Activated CD4-positive, alpha-beta T cell treated with anti-CD3 and anti-CD28 coated beads for 48 hours (primary cell): ENCODE data around the gene YPEL1.
"Not testable (repeated sequence)": the region's sequence is repeated elsewhere in the genome, so short reads cannot be mapped to it uniquely, and the experiment has no call there.

ENCODE experiments used
- DNase-seq: peaks from one replicate; pipeline ENCODE4 v3.0.0-alpha.2; 2020

The YPEL1 gene

DNA sequence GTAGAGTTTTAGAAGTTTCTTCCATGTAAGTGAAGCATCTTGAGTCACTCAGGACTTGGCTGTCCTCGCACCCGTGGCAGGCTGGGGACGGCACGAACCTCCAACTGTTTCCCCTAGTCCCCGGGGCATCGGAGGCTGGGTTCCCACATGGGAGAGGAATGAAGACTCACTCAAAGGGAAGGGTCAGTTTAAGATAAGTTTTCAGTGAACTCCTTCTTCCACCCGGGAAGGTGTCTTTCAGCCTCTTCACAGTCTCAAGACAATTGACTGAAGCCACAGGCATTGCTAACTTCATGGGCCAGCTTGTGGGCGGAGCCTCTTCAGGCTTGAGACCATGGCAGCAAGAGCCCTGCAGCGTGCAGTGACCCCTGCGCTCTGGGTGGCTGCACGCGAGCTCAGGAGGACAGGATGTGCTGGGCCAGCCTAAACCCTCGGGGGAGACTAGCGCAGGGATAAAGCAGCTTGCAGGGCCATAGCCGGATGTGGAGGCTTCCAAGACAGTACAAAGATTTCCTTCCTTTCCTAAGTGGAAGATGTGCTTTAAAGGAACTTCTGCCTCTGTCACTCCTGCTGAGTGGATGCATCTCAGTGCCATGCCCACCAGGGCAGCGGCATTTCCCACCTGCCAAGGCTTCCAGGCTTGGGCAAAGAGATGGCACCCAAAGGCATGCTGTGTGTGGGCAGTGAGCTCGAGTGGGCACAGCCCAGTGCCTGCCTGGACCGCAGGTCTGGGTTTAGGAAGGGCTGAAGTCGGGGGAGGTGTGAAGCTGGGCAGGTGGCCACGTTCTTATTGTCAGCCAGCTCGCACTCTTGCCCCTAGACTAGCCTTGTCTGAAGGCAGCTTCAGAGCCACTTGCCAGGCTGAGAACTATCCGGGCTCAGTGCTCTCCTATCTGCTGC is 36.9 kb downstream of the YPEL1 start:
- DNase-seq, result no peak

DNA sequence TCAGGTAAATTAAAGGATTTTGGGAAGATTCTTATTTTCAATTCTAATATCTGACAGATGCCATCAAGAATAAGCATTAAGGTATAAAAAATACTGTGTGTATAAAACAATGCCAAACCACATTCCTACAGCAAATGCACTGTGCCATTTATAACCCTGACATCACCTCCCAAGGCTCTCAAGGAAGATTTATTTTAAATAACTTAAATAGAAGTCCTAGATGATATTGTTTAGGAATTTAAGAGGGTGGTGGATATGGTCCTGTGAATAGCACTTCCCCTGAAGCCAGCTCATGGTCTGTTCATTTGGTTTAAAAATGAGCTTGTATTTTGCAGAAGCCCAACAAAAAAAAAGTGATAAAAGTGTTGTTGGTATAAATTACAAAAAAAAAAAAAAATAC is 37.7 kb downstream of the YPEL1 start:
- no peak for DNase-seq

DNA sequence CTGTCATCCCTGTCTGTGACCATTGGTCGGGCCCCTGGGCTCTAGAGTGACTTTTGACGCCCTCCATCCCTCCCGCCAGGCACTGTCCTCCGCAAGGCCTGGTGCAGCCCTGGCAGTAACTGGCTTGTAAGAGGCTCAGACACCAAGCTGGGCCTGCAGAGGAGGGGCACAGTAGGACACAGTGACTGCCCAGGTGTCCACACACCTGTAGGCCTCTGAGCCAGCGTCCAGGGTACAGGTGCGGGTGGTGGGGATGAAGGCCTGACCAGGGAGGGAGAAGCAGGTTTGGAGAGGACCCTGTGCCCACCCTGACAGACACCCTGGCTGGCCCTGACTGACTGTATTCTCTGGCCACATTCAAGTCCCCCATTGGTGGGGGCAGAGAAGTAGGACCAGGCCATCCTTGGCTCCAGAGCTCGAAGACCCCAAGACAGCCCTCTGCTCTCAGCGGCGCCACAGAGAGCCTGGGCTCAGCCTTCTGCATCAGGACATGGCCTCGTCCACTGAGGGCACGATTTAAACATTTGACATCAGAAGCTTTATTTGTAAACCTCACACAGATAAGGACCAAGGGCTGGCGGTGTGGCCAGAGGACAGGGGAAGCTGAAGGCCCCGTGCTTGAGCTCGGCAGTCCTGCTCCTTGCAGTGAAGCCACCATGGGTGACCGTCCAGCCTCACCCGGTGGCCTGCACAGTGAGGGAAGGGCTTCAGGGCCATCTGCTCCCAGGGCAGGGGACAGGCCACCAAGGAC is 38.4 kb downstream of the YPEL1 start:
- DNase-seq, result no peak

DNA sequence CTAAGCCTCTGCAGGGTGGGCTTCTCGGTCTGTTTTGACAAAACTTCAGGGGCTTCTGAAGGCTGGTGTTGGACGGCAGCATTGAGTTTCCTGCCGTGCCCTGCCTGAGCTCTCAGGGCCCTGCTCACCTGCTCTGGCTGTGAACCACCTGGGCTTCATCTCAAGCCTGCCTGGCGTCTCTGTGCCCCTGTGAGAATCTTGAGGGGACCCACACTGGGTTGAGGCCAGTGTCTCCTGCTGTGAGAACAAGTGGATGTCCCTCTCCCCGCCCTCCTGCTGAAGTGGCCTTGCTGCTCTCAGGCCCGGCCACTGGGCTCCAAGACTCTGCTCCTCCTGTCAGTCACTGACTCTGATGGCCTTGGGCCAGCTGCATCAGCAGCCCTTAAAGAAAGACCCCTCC is 39.5 kb downstream of the YPEL1 start:
- no peak for DNase-seq

DNA sequence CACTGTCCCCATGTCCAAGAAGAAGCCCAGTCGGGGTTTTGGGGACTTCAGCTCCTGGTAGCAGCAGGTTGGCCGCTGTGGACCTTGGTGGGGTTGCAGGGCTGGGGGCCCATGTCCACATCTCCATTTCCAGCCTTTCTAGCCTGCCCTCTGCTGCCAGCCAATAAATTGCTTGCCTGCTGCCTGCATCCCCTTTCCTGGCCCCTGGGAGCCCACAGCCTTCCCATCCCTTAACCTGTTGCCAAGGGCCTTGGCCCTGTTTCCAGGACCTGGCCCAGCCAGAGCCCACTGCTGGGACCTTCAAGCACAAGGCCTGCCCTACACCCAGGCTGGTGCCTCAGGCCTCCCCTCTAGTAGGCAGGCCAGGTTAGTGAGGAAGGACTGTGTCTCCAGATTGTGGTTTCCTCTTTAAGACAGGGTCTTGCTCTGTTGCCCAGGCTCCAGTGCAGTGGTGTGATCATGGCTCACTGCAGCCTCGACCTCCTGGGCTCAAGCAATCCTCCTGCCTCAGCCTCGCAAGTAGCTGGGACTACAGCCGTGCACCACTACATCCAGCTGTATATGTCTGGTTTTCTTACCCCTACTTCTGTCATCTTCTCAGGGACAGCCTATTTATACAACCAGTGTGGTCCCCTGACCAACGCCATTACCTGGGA is 40.0 kb downstream of the YPEL1 start:
- DNase-seq, result no peak

DNA sequence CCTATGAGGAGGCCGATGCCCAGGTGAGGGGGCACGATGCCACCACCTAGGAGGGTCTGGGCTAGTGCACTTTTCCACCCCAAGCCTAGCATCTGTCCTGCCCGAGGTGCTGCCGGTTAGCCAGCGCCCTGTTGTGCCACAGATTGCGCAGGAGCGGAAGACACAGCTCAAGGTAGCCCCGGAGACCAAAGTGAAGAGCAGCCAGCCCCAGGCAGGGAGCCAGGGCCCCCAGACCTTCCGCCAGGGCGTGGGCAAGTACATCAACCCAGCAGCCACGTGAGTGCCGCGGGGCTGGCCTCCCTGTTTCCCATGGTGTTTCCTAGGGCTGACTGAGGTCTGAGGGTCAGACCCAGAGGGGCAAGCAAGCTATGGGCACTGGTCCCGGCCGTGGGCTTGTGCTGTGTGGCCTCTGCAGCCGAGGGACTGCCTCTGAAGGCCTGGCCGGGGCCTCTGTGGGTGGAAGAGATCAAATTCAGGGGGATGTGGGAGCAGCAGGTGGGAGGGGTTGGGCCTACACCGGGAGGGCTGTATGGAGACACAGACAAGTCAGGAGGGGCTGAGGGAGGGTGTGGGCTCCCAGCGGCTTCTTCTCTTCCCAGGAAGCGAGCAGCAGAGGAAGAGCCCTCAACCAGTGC is 40.7 kb downstream of the YPEL1 start:
- DNase-seq, result no peak

DNA sequence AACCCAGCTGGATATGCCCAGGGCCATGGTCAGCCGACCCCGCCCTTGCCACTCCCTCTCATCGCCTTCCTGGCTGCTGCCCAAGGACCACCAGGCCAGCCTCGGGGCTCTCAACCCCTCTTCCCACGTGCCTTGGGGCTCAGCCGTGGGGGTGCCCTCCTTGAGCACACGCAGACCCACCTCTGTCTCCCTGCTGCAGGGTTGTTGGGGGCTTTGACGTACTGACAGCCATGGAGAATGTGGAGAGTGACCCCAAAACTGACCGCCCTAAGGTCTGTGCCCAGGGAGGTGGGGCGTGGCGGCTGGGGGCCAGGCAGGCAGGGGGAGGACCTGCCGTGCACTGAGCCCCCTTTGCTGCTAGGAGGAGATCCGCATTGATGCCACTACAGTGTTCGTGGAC is 41.2 kb downstream of the YPEL1 start:
- DNase-seq, result no peak

DNA sequence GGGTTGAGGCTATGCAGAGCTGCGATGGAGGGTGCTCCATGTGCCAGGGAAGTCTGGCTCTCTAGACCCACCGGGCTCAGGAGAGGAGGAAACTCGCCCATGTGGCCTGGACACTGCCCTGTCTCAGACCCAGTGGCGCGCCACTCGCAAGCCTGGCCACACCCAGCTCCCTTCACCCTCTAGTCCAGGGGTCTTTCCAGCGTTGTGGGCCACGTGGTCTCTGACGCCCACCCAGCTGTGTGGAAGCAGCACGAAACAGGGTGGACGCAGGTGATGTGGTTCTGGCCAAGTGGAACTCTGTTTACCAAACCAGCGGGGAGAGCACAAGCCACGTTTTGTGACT is 41.6 kb downstream of the YPEL1 start:
- DNase-seq, result no peak

DNA sequence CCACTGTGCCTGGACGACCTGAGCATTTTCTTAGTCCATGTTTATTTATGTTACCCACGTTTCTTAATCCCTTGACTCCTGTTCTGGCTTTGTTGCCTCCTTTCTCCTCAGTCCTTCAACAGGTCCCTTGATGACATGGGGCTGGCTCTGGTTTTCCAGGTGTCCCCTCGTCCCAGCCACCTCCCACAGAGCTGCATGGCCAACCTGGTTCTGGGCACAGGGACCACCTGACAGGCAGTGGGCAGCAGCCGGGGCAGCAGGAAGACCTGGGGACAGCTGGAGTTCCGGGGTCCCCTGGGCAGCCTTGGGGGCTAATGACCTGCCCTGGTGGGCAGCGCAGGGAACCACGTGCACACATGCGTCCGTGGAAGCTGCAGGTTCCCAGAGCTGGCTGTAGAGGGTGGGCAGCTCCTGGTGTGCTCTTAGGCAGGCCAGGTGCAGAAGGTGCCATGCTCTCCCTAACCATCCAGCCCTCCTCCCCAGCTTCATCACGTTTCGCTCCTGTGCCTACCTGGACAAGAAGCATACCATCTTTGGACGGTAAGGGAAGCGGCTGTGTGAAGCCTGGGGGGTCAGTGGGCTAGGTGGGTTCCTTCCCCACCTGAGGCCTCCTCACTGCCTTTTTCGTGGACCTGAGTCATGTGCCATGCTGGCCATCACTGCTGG is 42.1 kb downstream of the YPEL1 start:
- no peak for DNase-seq

DNA sequence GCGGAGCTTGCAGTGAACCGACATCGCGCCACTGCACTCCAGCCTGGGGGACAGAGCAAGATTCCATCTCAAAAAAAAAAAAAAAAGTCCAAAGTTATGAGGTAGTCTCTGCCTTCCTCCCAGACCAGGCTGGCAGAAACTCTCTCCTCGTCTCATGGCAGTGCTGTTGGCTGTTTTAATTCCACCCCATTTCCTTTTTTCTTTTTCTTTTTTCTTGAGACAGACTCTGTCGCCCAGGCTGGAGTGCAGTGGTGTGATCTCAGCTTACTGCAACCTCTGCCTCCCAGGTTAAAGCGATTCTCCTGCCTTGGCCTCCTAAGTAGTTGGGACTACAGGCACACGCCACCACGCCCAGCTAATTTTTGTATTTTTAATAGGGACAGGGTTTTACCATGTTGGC is 42.7 kb downstream of the YPEL1 start:
- not testable (repeated sequence) for DNase-seq

DNA sequence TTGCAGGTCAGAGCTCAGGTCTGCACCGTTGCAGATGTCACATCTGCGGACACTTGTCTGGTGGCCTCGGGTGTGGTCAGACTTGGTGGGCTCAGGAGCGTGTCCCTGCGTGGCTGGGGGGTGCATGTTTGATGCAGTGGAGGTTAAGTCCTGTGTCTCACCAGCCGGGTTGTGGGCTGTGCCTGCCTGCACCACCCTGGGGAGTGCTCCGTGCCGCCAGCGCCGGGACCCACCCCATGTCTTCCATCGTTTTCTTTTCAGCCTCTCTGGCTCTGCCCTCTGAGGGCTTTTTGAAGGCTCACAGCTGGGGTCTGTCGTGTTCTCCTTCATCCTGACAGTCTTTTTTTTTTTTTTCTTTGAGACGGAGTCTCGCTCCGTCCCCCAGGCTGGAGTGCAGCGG is 43.8 kb downstream of the YPEL1 start:
- DNase-seq, result no peak

DNA sequence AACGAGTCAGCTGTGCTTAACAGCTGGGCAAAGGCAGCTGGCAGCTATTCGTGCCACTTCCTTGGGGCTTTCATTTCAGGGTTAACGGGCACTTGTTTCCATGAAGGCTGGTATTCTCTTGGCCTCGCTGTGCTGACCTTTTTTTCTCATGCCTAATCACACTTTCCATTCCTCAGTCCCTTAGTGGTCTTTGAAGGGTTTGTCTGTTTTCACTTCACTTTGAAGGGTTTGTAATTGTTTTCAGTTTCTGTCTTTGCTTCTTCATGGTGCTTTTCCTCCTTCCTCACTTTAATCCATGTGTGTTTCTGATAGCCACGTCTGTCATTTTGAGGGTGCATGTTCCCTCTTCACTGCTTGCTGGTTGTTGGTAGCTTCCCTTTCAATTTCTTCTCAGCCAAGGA is 45.2 kb downstream of the YPEL1 start:
- no peak for DNase-seq

DNA sequence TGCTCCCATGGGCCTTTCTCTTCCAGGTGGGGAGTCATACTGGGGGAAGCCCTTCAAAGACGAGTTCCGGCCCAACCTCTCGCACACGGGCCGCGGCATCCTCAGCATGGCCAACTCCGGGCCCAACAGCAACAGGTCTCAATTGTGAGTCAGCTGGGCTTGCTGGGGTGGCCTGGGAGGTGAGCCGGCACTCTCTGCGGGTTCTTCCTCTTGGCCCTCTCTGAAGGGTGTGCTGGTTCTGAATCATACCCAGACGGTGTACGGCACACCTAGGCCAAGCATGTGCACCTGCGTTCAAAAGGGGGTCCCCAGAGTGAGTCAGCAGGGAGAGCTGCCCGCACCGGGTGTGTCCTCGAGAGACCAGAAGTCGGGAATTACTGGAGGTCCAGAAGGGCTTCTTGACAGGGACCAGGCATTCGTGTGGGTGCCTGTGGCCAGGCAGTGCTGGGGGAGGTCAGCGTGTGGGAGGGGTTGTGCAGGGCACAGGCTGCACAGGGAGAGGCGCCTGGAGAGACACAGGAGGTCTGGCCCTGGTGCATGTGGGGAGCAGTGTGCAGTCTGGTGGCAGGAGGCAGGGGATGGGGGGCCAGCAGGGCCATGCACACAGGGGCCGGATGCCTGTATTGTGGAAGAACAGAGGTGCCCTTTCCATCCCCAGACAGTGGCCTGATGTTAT is 46.8 kb downstream of the YPEL1 start:
- no peak for DNase-seq

DNA sequence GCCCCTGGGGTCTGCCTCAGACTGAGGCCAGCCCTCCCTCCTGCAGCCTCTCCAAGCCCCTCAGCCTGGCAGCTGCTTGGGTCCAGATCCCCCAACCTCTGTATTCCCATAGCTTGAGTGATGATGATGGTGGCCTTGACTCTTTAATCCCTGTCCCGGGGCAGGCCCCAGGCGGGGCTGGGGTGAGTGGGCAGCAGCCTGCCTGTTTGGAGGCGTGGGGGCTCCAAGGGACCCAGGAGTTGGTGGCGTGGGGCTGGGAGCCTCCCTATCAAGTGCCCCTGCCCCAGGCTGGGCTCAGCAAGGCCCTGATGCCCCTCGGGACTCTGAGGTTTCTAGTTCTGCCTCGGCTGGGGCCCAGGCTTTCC is 47.3 kb downstream of the YPEL1 start:
- no peak for DNase-seq

DNA sequence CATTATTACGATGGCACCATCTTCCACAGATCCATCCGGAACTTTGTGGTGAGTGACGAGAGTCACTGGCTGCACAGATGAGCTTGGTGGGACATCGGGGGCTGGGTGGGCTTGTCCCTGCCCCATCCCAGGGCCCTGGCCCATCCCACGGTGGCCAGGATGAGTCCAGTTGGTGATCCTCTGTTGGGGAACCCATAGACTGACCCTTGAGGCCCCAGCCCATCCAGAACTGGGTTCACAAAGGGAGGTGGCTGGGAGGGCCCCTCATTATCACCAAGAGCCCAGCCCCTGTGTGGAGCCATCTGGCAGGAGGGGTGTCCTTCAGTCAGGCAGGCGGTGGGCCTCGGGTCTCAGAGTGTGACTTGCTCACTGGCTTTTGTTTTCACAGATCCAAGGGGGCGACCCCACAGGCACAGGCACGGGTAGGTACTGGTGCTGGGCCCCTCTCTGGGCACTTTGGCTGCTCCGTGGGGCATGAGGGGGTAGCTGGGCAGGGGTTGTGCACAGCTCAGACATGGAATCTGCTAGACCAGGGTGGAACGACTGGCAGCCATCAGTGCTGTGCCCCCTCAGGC is 47.8 kb downstream of the YPEL1 start:
- no peak for DNase-seq

DNA sequence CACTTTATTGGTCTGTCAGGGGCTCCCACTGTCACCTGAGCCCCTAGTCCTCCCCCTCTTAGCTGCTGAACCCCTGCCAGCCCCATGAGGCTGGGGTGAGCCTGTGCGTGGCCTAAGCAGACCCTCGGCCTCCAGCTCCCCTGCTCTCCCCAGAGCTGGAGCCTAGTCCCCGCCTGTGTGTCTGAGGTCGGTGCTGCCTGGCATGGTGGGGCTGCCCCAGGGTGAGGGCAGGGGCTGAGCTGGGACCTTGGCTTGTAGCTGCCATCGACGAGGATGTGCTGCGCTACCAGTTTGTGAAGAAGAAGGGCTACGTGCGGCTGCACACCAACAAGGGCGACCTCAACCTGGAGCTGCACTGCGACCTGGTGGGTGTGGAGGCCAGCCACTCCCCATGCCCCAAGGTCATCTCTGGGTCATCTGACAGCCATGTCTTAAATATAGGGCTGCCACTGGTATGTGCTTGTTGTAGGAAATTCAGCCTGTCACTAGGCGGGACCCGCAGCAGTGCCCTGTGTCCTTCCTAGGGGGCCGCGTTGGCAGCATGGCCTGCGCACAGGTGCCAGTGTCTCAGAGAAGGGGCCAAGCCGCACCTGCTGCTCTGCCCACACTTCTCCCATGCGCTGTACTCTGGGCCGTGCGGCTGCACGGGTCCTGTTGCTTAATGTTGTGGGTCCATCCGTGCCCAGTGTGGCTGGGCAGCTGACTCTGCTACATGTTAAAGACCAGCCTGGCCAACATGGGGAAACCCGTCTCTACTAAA is 48.8 kb downstream of the YPEL1 start:
- no peak for DNase-seq

DNA sequence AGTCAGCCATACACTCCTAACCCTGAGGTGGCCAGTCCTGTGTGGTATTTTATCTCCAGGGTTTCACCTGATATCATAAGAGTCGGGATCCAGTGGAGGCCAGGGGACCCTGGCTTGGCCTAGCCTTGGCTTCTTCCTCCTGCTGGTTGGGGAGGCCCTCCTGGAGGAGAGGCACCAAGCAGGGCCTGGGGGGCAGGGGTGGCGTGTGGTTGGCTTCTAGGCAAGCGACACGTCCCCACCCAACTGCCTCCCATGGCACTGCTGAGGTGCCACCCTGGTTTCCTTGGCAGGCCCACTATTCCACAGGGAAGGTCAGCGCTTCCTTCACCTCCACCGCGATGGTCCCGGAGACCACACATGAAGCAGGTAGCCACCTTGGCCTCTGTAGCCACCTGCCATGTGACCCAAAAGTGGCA is 49.4 kb downstream of the YPEL1 start:
- no peak for DNase-seq

DNA sequence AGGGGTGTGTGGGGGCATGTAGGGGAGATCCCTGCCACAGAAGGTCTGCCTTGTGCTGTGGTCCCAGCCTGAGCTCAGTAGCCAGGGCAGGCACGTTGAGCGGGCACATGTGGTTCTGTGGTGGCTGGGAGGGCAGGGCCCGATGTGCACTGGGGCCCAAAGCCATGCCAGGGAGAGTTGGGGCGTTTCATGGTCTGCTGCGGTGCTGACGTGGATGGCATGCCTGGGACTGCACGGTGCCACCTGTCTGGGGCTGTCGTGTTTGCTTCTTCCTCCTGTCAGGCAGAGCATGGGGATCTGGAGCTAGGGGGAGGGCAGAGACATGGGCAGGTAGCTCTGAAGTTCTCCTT is 50.5 kb downstream of the YPEL1 start:
- DNase-seq, result no peak

DNA sequence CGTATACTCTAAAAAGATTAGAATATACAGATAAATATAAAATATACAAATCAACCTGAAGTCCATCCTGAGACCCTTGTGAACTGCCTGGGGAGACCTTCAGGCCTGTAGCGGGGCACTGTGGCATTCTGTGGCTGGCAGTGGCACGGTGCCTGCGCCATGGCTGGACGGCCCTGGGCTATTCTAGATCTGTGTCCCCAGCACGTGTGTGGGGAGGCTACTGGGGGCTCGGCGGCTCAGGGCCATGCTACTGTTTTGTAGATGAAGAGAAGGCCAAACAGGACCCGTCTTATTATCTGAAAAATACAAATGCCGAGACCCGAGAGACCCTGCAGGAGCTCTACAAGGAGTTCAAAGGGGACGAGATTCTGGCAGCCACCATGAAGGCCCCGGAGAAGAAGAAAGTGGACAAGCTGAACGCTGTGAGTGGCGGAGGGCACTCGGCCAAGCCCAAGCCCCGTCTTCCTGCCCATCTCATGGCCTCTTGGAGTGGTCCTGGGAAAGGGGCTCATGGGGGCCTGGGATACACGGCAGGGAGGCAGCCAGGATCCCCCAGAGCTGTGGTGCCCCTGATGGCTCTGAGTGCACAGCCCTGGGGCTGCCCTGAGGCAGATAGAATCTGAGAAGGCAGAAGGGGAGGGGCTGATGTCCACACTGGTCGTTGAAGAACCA is 51.0 kb downstream of the YPEL1 start:
- no peak for DNase-seq

DNA sequence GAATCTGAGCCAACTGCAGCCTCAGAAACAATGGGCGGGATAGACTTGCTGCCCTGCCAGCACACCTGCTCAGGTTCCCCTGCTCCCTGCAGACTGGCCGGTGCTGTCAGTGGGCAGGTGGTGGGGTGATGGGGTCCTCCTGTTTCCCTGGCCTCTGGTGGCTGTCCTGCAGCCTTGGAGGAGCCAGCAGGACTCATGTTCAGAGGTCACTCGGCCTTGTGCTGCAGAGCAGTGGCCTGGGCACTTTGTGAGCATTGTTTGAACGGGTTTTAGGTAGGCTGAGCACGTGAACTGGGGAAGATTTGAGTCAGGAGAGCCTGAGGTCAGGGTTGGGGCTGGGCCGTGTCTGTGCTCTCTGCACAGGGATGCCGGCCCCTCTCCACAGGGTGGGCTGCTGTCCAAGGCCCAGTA is 52.2 kb downstream of the YPEL1 start:
- DNase-seq, result no peak
